Glomerular visceral epithelial cell (primary cell): ENCODE results near the gene SEC24B.
"Not testable (repeated sequence)": the region's sequence is repeated elsewhere in the genome, so short reads cannot be mapped to it uniquely, and the experiment has no call there.

Experiments used
- DNase-seq: peaks from one replicate; pipeline ENCODE4 v3.0.0-alpha.2; 2016; ENCODE audit errors: extremely low spot score

Gene SEC24B

GRCh38 chr4:109506890-109507289 lies 73.3 kb downstream of the SEC24B start:
- no peak for DNase-seq

GRCh38 chr4:109510687-109511086 lies 77.1 kb downstream of the SEC24B start:
- DNase-seq: no peak

GRCh38 chr4:109511414-109511813 lies 77.8 kb downstream of the SEC24B start:
- DNase-seq: no peak

GRCh38 chr4:109513368-109513767 lies 79.8 kb downstream of the SEC24B start:
- not testable (repeated sequence) for DNase-seq

- no peak for DNase-seq
These were observed 98.6 kb downstream of the SEC24B start for GRCh38 chr4:109532182-109532581.

GRCh38 chr4:109545401-109545800 lies 111.8 kb downstream of the SEC24B start:
- no peak for DNase-seq

GRCh38 chr4:109547394-109547793 lies 113.8 kb downstream of the SEC24B start:
- no peak for DNase-seq

GRCh38 chr4:109548655-109549054 lies 115.0 kb downstream of the SEC24B start:
- peak; percentile 70 for DNase-seq

- no peak for DNase-seq
These were observed 118.6 kb downstream of the SEC24B start for GRCh38 chr4:109552237-109552636.

GRCh38 chr4:109553130-109553529 lies 119.5 kb downstream of the SEC24B start:
- no peak for DNase-seq

- DNase-seq: no peak
These were observed 121.4 kb downstream of the SEC24B start for GRCh38 chr4:109554971-109555370.

GRCh38 chr4:109557433-109557832 lies 123.8 kb downstream of the SEC24B start:
- DNase-seq: no peak

- not testable (repeated sequence) for DNase-seq
These were observed 124.5 kb downstream of the SEC24B start for GRCh38 chr4:109558095-109558494.

GRCh38 chr4:109559625-109559982 lies 126.0 kb downstream of the SEC24B start:
- no peak for DNase-seq

- peak; percentile 94 for DNase-seq
These were observed 126.5 kb downstream of the SEC24B start, which contains the start of gene MCUB for GRCh38 chr4:109559983-109560686. TSS of gene MCUB (plus strand) at chr4:109560246. CDS start at chr4:109560338, 92 bp downstream.

- peak; percentile 73 for DNase-seq
These were observed 127.3 kb downstream of the SEC24B start for GRCh38 chr4:109560687-109561461.

- no peak for DNase-seq
These were observed 129.0 kb downstream of the SEC24B start for GRCh38 chr4:109562457-109563239.

- DNase-seq: no peak
These were observed 137.9 kb downstream of the SEC24B start for GRCh38 chr4:109571494-109571893.

- no peak for DNase-seq
These were observed 138.5 kb downstream of the SEC24B start for GRCh38 chr4:109572154-109572553.

- no peak for DNase-seq
These were observed 140.8 kb downstream of the SEC24B start for GRCh38 chr4:109574443-109574850.

- DNase-seq: no peak
These were observed 141.6 kb downstream of the SEC24B start for GRCh38 chr4:109574931-109575804.
